ENCODE results near the gene PRICKLE1. TPM values are rescaled to one million over a fixed set of nuclear protein-coding genes. Genes with fewer than 3 reads are reported as not detected.
A peak's percentile ranks its signal among the peaks of the same experiment; 100 is the strongest.

PRICKLE1 gene
- total RNA-seq, 2 donors from 2014 or later: 3.6 to 4.7 TPM

DNA sequence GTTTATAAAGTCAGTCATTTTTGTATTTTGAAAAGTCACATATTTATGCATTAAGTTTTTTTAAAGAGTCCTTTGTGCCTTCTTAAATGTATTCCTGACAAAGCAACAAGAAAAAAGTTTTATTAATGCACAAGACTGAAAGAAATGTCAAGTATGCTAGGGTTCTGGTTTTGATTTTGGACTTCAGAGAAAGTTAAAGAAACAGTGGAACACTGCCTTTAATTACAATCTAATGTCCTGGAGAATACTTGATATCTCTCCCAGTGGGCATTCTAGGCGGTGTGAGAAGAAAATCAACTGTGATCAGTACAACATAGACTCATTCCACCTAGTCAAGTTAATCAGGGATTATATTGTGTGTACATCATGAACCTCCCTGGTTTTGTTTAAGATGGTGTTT lies 49.9 kb downstream of the PRICKLE1 start:
- DNase-seq (no peak), ATAC-seq (no peak)
- 86 to 87% methylated on average over 1 of the region's 1 CpG for WGBS, 2 donors
- H3K27ac ChIP-seq: no peak overlapping the region
- no peak for TF ChIP-seq POLR2A (IDR thresholded peaks at IDR 0.05)
- TF ChIP-seq CTCF (IDR thresholded peaks at IDR 0.05): no peak
- no peaks in the 10 kb centered on the region for H3K27me3 ChIP-seq
- no peaks in the 10 kb centered on the region for H3K36me3 ChIP-seq (replicated peaks in 1 of 2; ENCODE audit: insufficient read depth in 1 of 2, low read depth in 2 of 2)
- H3K4me1 ChIP-seq: no peaks in the 10 kb centered on the region
- no peaks in the 10 kb centered on the region for H3K9me3 ChIP-seq
- H3K4me3 ChIP-seq: no peak overlapping the region
- intact Hi-C loops (cut with DNase I): no loop called here

GRCh38 chr12:42538203-42538602 lies 51.3 kb downstream of the PRICKLE1 start:
- no peak overlapping the region for H3K4me3 ChIP-seq
- H3K9me3 ChIP-seq: no peaks in the 10 kb centered on the region
- H3K27me3 ChIP-seq: no peaks in the 10 kb centered on the region
- intact Hi-C loops (cut with DNase I): no loop called here
- peaks cover 7% of the 10 kb centered on the region for H3K4me1 ChIP-seq
- no peak overlapping the region for H3K27ac ChIP-seq
- H3K36me3 ChIP-seq (replicated peaks in 1 of 2; ENCODE audit: insufficient read depth in 1 of 2, low read depth in 2 of 2): no peaks in the 10 kb centered on the region
- ATAC-seq (no peak), DNase-seq (no peak)
- 59 to 67% methylated on average over 3 of the region's 3 CpGs for WGBS, 2 donors
- TF ChIP-seq CTCF (IDR thresholded peaks at IDR 0.05) (no peak), POLR2A (IDR thresholded peaks at IDR 0.05) (no peak)

- 82 to 90% methylated on average over 4 of the region's 4 CpGs for WGBS, 2 donors
- no peak overlapping the region for H3K4me3 ChIP-seq
- no peaks in the 10 kb centered on the region for H3K36me3 ChIP-seq (replicated peaks in 1 of 2; ENCODE audit: insufficient read depth in 1 of 2, low read depth in 2 of 2)
- ATAC-seq (no peak), DNase-seq (no peak)
- H3K27me3 ChIP-seq: no peaks in the 10 kb centered on the region
- intact Hi-C loops (cut with DNase I): no loop called here
- no peaks in the 10 kb centered on the region for H3K9me3 ChIP-seq
- peaks cover 7% of the 10 kb centered on the region for H3K4me1 ChIP-seq
- no peak overlapping the region for H3K27ac ChIP-seq
- TF ChIP-seq CTCF (IDR thresholded peaks at IDR 0.05): no peak
- TF ChIP-seq POLR2A (IDR thresholded peaks at IDR 0.05): no peak
These were observed 55.2 kb downstream of the PRICKLE1 start for GRCh38 chr12:42534184-42534838.

GRCh38 chr12:42530284-42530683 lies 59.3 kb downstream of the PRICKLE1 start:
- H3K4me1 ChIP-seq: peaks cover 12% of the 10 kb centered on the region
- 91% methylated on average over 2 of the region's 2 CpGs for WGBS, 2 donors
- H3K36me3 ChIP-seq (replicated peaks in 1 of 2; ENCODE audit: insufficient read depth in 1 of 2, low read depth in 2 of 2): no peaks in the 10 kb centered on the region
- ATAC-seq (no peak), DNase-seq (no peak)
- no peaks in the 10 kb centered on the region for H3K27me3 ChIP-seq
- no peak for TF ChIP-seq CTCF (IDR thresholded peaks at IDR 0.05)
- no peak for TF ChIP-seq POLR2A (IDR thresholded peaks at IDR 0.05)
- H3K9me3 ChIP-seq: no peaks in the 10 kb centered on the region
- intact Hi-C loops (cut with DNase I): no loop called here
- no peak overlapping the region for H3K27ac ChIP-seq
- no peak overlapping the region for H3K4me3 ChIP-seq

GRCh38 chr12:42525444-42525843 lies 64.1 kb downstream of the PRICKLE1 start:
- 10 to 33% methylated on average over 1 of the region's 1 CpG for WGBS, 2 donors
- H3K4me3 ChIP-seq: no peak overlapping the region
- H3K9me3 ChIP-seq: no peaks in the 10 kb centered on the region
- no peaks in the 10 kb centered on the region for H3K36me3 ChIP-seq (replicated peaks in 1 of 2; ENCODE audit: insufficient read depth in 1 of 2, low read depth in 2 of 2)
- H3K4me1 ChIP-seq: peaks cover 10% of the 10 kb centered on the region
- no peak overlapping the region for H3K27ac ChIP-seq
- ATAC-seq (peak; percentile 65), DNase-seq (peak in 3 of 4 donors; percentile 14 to 39 (median 33))
- TF ChIP-seq CTCF (IDR thresholded peaks at IDR 0.05) (no peak), POLR2A (IDR thresholded peaks at IDR 0.05) (no peak)
- H3K27me3 ChIP-seq: no peaks in the 10 kb centered on the region
- intact Hi-C loops (cut with DNase I): no loop called here

All from body of pancreas (tissue), 4 donors.